IMR-90 (cell line): ENCODE measurements around the gene MARCOL. TPM values are rescaled to one million over a fixed set of nuclear protein-coding genes. Genes with fewer than 3 reads are reported as not detected.

Source experiments
- ATAC-seq: fragments of 200-7000 bp; cut with Tn5 transposase; 2 replicates; pipeline ENCODE4 v1.9.1; 2020; ENCODE audit warnings: low read depth, mild to moderate bottlenecking, moderate library complexity
- BruUV-seq: library from RNA; stranded (reverse); fragments of 400-500 nt; replicated peaks from 2 replicates; lab custom pipeline; 2021; lab: Mats Ljungman, UMichigan
- CTCF ChIA-PET: fragments of 300-600 bp; formaldehyde crosslinking; extraction: SDS; loops from one replicate; lab custom pipeline; 2021; ENCODE audit warnings: antibody characterized with exemption; lab: Yijun Ruan, JAX
- POLR2A ChIA-PET: fragments of 300-600 bp; sonication (Branson Sonifier 250); formaldehyde crosslinking; loops from one replicate; lab custom pipeline; 2022; ENCODE audit warnings: antibody characterized with exemption; ENCODE audit not compliant: unreplicated experiment; lab: Charles Lee
- DNase-seq: peaks from one replicate; pipeline ENCODE4 v3.0.0; 2013
- H2AFZ ChIP-seq: replicated peaks from 2 replicates; pipeline ENCODE3; 2013; ENCODE audit warnings: low read length, mild to moderate bottlenecking; ENCODE audit not compliant: poor library complexity
- H2AK5ac ChIP-seq: 2 replicates; pipeline ENCODE4 v1.6.1; 2013; ENCODE audit warnings: low read depth, low read length, inconsistent platforms
- H2AK9ac ChIP-seq: replicated peaks from 2 replicates; pipeline ENCODE3; 2013; ENCODE audit warnings: mild to moderate bottlenecking, low read depth, low read length, moderate library complexity; ENCODE audit not compliant: poor library complexity
- H2BK120ac ChIP-seq: 2 replicates; pipeline ENCODE4 v1.6.1; 2013; ENCODE audit warnings: low read depth, low read length, inconsistent platforms
- H2BK15ac ChIP-seq: 3 replicates; pipeline ENCODE4 v1.6.1; 2013; ENCODE audit warnings: low read depth, low read length, inconsistent platforms
- H2BK20ac ChIP-seq: 2 replicates; pipeline ENCODE4 v1.6.1; 2013; ENCODE audit warnings: low read depth, mild to moderate bottlenecking, inconsistent platforms, low read length, moderate library complexity
- H2BK5ac ChIP-seq: 2 replicates; pipeline ENCODE4 v1.6.1; 2013; ENCODE audit warnings: mild to moderate bottlenecking, low read depth, low read length, inconsistent platforms; ENCODE audit not compliant: poor library complexity, severe bottlenecking
- H3K14ac ChIP-seq: replicated peaks from 2 replicates; pipeline ENCODE4 v1.6.1; 2013; ENCODE audit warnings: low read depth, low read length, inconsistent platforms
- H3K18ac ChIP-seq: 2 replicates; pipeline ENCODE4 v1.6.1; 2013; ENCODE audit warnings: low read depth, low read length, control low read depth
- H3K23ac ChIP-seq: 2 replicates; pipeline ENCODE4 v1.6.1; 2013; ENCODE audit warnings: low read depth, low read length, inconsistent platforms
- H3K27ac ChIP-seq: 2 replicates; pipeline ENCODE4 v1.5.1; 2013; ENCODE audit warnings: mild to moderate bottlenecking, control low read depth, low read length; ENCODE audit not compliant: insufficient read depth
- H3K27me3 ChIP-seq: 2 replicates; pipeline ENCODE4 v1.6.1; 2013; ENCODE audit warnings: low read length; ENCODE audit not compliant: control insufficient read depth, insufficient read depth
- H3K36me3 ChIP-seq: 2 replicates; pipeline ENCODE4 v1.6.1; 2013; ENCODE audit warnings: low read length, mixed read lengths; ENCODE audit not compliant: control insufficient read depth, insufficient read depth
- H3K4ac ChIP-seq: 2 replicates; pipeline ENCODE4 v1.6.1; 2013; ENCODE audit warnings: low read depth, low read length, inconsistent platforms
- H3K4me1 ChIP-seq: 2 replicates; pipeline ENCODE4 v1.6.1; 2013; ENCODE audit warnings: low read length, mixed read lengths; ENCODE audit not compliant: control insufficient read depth, insufficient read depth
- H3K4me2 ChIP-seq: 2 replicates; pipeline ENCODE4 v1.6.1; 2013; ENCODE audit warnings: low read depth, mild to moderate bottlenecking, control low read depth, low read length, moderate library complexity
- H3K4me3 ChIP-seq: 2 replicates; pipeline ENCODE4 v1.5.1; 2013; ENCODE audit warnings: low read depth, mild to moderate bottlenecking, control low read depth, low read length, moderate library complexity; ENCODE audit not compliant: insufficient read depth
- H3K56ac ChIP-seq: 2 replicates; pipeline ENCODE4 v1.6.1; 2013; ENCODE audit warnings: low read length, inconsistent platforms; ENCODE audit not compliant: insufficient read depth; ENCODE audit errors: extremely low read depth
- H3K79me1 ChIP-seq, 2 experiments: 2 replicates each; pipeline ENCODE4 v1.6.1; 2013; ENCODE audit warnings: low read length in 2 of 2, inconsistent platforms in 1 of 2, low read depth in 1 of 2
- H3K9ac ChIP-seq: 2 replicates; pipeline ENCODE4 v1.6.1; 2013; ENCODE audit warnings: low read depth, low read length, control low read depth
- H3K9me1 ChIP-seq: 2 replicates; pipeline ENCODE4 v1.6.1; 2013; ENCODE audit warnings: low read length, inconsistent platforms; ENCODE audit not compliant: insufficient read depth
- H3K9me3 ChIP-seq: 2 replicates; pipeline ENCODE4 v1.6.1; 2013; ENCODE audit warnings: low read length; ENCODE audit not compliant: control insufficient read depth, insufficient read depth
- H4K20me1 ChIP-seq: 2 replicates; pipeline ENCODE4 v1.6.1; 2013; ENCODE audit warnings: low read length, inconsistent platforms; ENCODE audit not compliant: insufficient read depth
- H4K5ac ChIP-seq: 2 replicates; pipeline ENCODE4 v1.6.1; 2013; ENCODE audit warnings: mild to moderate bottlenecking, low read depth, low read length, control low read depth
- H4K8ac ChIP-seq, 2 experiments: 2 replicates each; pipeline ENCODE4 v1.6.1; 2013; ENCODE audit warnings: low read depth in 2 of 2, low read length in 2 of 2, control low read depth in 1 of 2, inconsistent platforms in 1 of 2
- H4K91ac ChIP-seq: 2 replicates; pipeline ENCODE4 v1.6.1; 2013; ENCODE audit warnings: low read depth, low read length, inconsistent platforms; ENCODE audit not compliant: insufficient read depth
- BHLHE40 ChIP-seq: fragments of 150-350 bp; IDR thresholded peaks from 2 replicates; pipeline ENCODE4 v1.6.1; 2016; ENCODE audit warnings: mild to moderate bottlenecking, low read depth, low read length
- CEBPB ChIP-seq: IDR thresholded peaks from 2 replicates; pipeline ENCODE4 v1.6.1; 2012; ENCODE audit warnings: low read depth, low read length, improper control_type of control experiment
- CTCF ChIP-seq: conservative IDR thresholded peaks from 2 replicates; pipeline ENCODE4 v1.5.1; 2012; ENCODE audit warnings: mild to moderate bottlenecking, low read depth, low read length, improper control_type of control experiment
- ELK1 ChIP-seq: fragments of 150-350 bp; IDR thresholded peaks from 2 replicates; pipeline ENCODE4 v1.6.1; 2016; ENCODE audit warnings: low read depth, mild to moderate bottlenecking, low read length, moderate library complexity, borderline replicate concordance
- FOS ChIP-seq: fragments of 150-350 bp; IDR thresholded peaks from 2 replicates; pipeline ENCODE4 v1.6.1; 2016; ENCODE audit warnings: low read depth, low read length
- MAFK ChIP-seq: IDR thresholded peaks from 2 replicates; pipeline ENCODE4 v1.6.1; 2012; ENCODE audit warnings: low read depth, low read length, improper control_type of control experiment
- NFE2L2 ChIP-seq: fragments of 150-350 bp; IDR thresholded peaks from 2 replicates; pipeline ENCODE4 v1.6.1; 2016; ENCODE audit warnings: low read depth, mild to moderate bottlenecking, low read length
- POLR2A ChIP-seq: IDR thresholded peaks from 2 replicates; pipeline ENCODE4 v1.6.1; 2012; ENCODE audit warnings: mild to moderate bottlenecking, low read depth, low read length
- RAD21 ChIP-seq: IDR thresholded peaks from 2 replicates; pipeline ENCODE4 v1.6.1; 2012; ENCODE audit warnings: low read length, improper control_type of control experiment
- RCOR1 ChIP-seq: IDR thresholded peaks from 2 replicates; pipeline ENCODE4 v1.6.1; 2012; ENCODE audit warnings: mild to moderate bottlenecking, low read length, improper control_type of control experiment; ENCODE audit not compliant: insufficient replicate concordance
- RFX5 ChIP-seq: IDR thresholded peaks from 2 replicates; pipeline ENCODE4 v1.8.0; 2012; ENCODE audit warnings: low read depth, mild to moderate bottlenecking, low read length, moderate library complexity
- USF2 ChIP-seq: fragments of 150-350 bp; IDR thresholded peaks from 2 replicates; pipeline ENCODE4 v1.6.1; 2017; ENCODE audit warnings: mild to moderate bottlenecking, antibody characterized with exemption, low read length, low read depth
- WGBS, 2 experiments: methylation state at CpG; one replicate each; pipeline versions ENCODE4 v1.1.5 to v1.1.7; 2013; ENCODE audit warnings: missing lambda C conversion rate in 2 of 2; ENCODE audit not compliant: insufficient read length in 1 of 2; ENCODE audit errors: extremely low coverage in 2 of 2; 5-methylcytosine and 5-hydroxymethylcytosine counted together
- dilution Hi-C: fragments of 300-500 bp; cut with HindIII; formaldehyde crosslinking; loops from one replicate; pipeline ENCODE4 v1.14.3; 2018; ENCODE audit warnings: low sequenced_read_pairs; ENCODE audit not compliant: unreplicated experiment
- in situ Hi-C: fragments of 300-500 bp; cut with MboI; formaldehyde crosslinking; loops from 3 replicates; pipeline ENCODE4 v1.14.3; 2019; ENCODE audit warnings: low sequenced_read_pairs, inconsistent platforms, mixed read lengths
- intact Hi-C: fragments of 100-400 bp; cut with micrococcal nuclease; formaldehyde crosslinking; loops from 2 replicates; pipeline ENCODE4 v1.10.0; 2022
- polyA plus RNA-seq, 3 experiments: library from polyadenylated mRNA; depleted of rRNA; stranded (reverse); fragments of >200 nt; gene quantifications; 2 replicates each; pipeline ENCODE4 v1.2.3, GENCODE V29; 2012; ENCODE audit warnings: low replicate concordance in 1 of 3
- total RNA-seq: library from RNA; depleted of rRNA; stranded (reverse); fragments of >200 nt; gene quantifications from 2 replicates; pipeline ENCODE4 v1.2.3, GENCODE V29; 2012

MARCOL gene
- total and polyA plus RNA-seq, 2 of the 4 experiments (the other 2 are of a cell fraction): not detected

GRCh38 chr5:148193202-148193601, 45.1 kb upstream of the MARCOL start:
- WGBS, 2 experiments: no CpG with 5 or more reads among the region's 1 CpG
- Histone ChIP-seq H3K79me1 (no peaks in the 10 kb centered on the region), H2AK9ac (no peak overlapping the region), H3K4me3 (no peak overlapping the region), H4K91ac (no peak overlapping the region), H3K9me3 (no peaks in the 10 kb centered on the region), H3K9ac (no peak overlapping the region), H3K4me2 (no peak overlapping the region), H3K9me1 (no peaks in the 10 kb centered on the region), H2AFZ (no peak overlapping the region), H4K8ac (no peak overlapping the region), H3K4ac (no peak overlapping the region), H4K20me1 (no peaks in the 10 kb centered on the region), H2AK5ac (no peak overlapping the region), H2BK5ac (no peak overlapping the region), H2BK15ac (no peak overlapping the region), H2BK120ac (no peak overlapping the region), H3K14ac (no peak overlapping the region), H3K23ac (no peak overlapping the region), H3K56ac (no peak overlapping the region), H3K18ac (no peak overlapping the region), H2BK20ac (no peak overlapping the region), H3K36me3 (no peaks in the 10 kb centered on the region), H3K4me1 (no peaks in the 10 kb centered on the region), H3K27me3 (no peaks in the 10 kb centered on the region), H4K5ac (no peak overlapping the region), H3K27ac (no peak overlapping the region)
- BruUV-seq: no TSS peak
- ChIA-PET POLR2A (no interaction called here), CTCF (interaction anchor here (0.6 kb wide), 1 partner anchor 65 kb away, joined by 3 read pairs; no protein-coding TSS in a partner anchor)
- intact Hi-C loops (no loop called here), dilution Hi-C loops (no loop called here), in situ Hi-C loops (loop anchor here (25.0 kb wide), 1 partner anchor 844 kb away; no protein-coding TSS in a partner anchor)
- DNase-seq (no peak), ATAC-seq (no peak)
- TF ChIP-seq USF2 (no peak), RFX5 (no peak), NFE2L2 (no peak), FOS (no peak), CTCF (no peak), MAFK (no peak), POLR2A (no peak), ELK1 (no peak), RAD21 (no peak), RCOR1 (no peak), CEBPB (no peak), BHLHE40 (no peak)
